Mesodermal cell (in vitro differentiated cells): ENCODE measurements around the gene LKAAEAR1.
A peak's percentile ranks its signal among the peaks of the same experiment; 100 is the strongest.

Experiments used
- H3K27ac ChIP-seq: 2 replicates; pipeline ENCODE4 v1.7.0; 2013; ENCODE audit warnings: mild to moderate bottlenecking, low read depth, low read length, moderate library complexity; ENCODE audit not compliant: severe bottlenecking
- H3K36me3 ChIP-seq: 2 replicates; pipeline ENCODE4 v1.7.1; 2013; ENCODE audit warnings: mild to moderate bottlenecking, low read length, moderate library complexity; ENCODE audit not compliant: control insufficient read depth, insufficient read depth
- H3K4me1 ChIP-seq: one replicate; pipeline ENCODE4 v1.7.1; 2013; ENCODE audit warnings: mild to moderate bottlenecking, low read length; ENCODE audit not compliant: insufficient read depth, control insufficient read depth, poor library complexity, severe bottlenecking
- H3K4me3 ChIP-seq: 2 replicates; pipeline ENCODE4 v1.7.0; 2013; ENCODE audit warnings: low read length, control low read depth, mild to moderate bottlenecking; ENCODE audit not compliant: insufficient read depth, poor library complexity, severe bottlenecking; ENCODE audit errors: extremely low read depth
- H3K9me3 ChIP-seq: 2 replicates; pipeline ENCODE4 v1.7.1; 2013; ENCODE audit warnings: mild to moderate bottlenecking, low read length, moderate library complexity; ENCODE audit not compliant: control insufficient read depth
- WGBS, 2 experiments: methylation state at CpG; one replicate each; pipeline ENCODE4 v1.1.5; 2013; ENCODE audit warnings: missing lambda C conversion rate in 2 of 2; ENCODE audit not compliant: insufficient coverage in 2 of 2; 5-methylcytosine and 5-hydroxymethylcytosine counted together

Gene LKAAEAR1

DNA sequence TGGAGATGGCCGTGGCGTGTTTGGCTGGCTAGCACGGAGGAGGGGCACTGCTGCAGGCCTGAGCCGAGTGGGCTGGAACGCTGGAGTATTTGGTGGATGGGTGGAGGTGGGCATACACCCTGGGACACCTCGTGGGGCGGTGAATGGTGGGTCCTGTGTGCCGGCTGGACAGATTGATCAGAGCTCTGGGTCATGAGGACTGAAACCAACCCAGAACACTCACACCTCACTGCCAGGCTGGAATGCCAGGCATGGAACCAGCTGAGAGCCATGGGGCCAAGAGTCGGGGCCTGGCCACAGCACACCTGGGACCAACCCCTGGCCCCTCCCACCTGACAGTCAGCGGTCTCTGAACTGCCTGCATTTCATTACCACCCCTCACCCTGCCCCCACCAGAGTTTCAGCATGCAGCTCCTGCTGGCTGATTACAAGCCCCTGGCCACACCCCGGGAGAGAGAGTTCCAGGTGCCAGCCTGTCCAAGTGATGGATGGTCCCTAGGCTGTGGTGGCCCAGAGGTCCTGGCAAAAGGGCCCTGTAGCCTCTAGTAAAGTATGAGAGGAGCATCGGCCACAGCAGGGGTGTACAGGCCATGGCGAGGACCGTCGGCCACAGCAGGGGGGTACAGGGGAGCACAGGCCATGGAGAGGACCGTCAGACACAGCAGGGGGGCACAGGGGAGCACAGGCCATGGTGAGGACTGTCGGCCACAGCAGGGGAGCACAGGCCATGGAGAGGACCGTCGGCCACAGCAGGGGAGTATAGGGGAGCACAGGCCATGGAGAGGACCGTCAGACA lies 19.9 kb upstream of the LKAAEAR1 start:
- no peaks in the 10 kb centered on the region for H3K36me3 ChIP-seq

DNA sequence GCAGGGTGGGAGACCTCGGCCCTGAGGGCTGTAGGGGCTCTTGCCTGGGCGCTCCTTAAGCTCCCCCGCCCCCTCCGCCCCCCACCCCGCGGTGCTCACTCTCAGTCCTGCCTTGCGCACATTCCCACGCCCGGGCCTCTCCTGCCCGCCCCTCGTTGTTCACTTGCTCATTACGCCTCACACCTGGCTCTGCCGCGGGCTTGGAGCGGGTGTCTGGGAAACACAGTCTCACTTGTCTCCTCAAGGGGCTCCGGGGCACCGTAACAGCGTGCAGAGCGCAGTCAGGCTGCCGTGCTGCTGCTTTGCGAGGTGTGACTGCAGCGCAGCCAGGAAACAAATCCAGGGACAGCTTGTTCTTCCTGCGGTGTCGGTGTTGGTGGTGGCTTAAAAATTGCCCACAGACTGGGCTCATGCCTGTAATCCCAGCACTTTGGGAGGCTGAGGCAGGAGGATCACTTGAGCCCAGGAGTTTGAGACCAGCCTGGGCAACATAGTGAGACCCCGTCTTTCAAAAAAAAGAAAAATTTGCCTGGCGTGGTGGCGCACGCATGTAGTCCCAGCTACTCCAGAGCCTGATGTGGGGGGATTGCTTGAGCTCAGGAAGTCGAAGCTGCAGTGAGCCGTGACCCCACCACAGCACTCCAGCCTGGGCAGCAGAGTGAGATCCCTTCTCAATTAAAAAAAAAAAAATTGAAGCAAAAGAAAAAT lies 18.6 kb upstream of the LKAAEAR1 start:
- H3K9me3 ChIP-seq: no peaks in the 10 kb centered on the region
- H3K27ac ChIP-seq: no peak overlapping the region
- H3K36me3 ChIP-seq: no peaks in the 10 kb centered on the region
- peak overlapping the region; percentile 44 for H3K4me3 ChIP-seq
- no peaks in the 10 kb centered on the region for H3K4me1 ChIP-seq
- 20 to 32% methylated on average over 17 to 20 of the region's 30 CpGs for WGBS, 2 experiments

More for the DNA sequence above, 19.9 kb upstream of the LKAAEAR1 start:
- Histone ChIP-seq H3K4me1 (no peaks in the 10 kb centered on the region), H3K27ac (no peak overlapping the region), H3K9me3 (no peaks in the 10 kb centered on the region), H3K4me3 (no peak overlapping the region)
- WGBS, 2 experiments: 81% methylated on average over 14 to 15 of the region's 20 CpGs

DNA sequence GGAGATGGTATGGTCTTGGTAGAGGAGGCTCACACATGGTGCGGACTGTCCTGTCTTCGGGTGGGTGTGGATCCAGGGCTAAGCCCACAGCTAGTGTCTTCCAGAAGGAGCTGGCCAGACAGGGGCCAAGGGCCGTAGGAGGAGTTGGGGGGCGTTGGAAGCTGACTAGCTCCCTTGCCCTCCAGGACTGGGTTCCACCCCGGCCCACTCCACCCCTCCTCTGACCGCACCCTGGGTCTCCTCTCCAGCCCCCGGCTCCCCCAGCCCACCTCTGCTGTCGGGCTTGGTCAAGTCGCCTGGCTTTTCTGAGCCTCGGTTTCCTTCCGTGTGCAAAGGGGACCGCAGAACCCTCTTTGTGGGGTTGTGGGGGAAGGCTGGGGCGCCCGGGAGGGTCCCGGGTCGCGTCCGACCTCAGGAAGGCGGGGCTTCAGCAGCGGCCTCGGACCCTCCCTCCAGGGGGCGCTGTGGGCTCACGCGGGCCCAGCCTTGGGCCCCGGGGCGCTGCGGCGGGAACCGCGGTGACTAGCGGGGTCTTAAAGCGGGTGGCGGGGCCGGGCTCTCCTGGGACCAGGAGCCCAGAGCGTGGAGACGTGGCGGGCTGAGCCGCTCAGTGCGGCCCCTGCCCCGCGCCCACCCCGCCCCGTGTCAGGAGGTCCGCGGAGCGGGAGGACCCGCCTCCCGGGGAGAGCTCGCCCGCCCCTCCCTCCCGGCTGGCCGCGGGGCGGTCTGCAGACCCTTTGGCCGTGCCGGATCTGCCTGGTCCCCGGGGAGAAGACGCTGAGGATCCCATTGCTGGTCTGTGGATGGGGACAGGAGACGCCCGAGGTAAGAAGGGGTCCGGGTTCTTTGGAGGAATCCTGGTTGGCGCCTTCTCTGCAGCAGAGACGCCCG lies 17.8 kb upstream of the LKAAEAR1 start:
- 11 to 16% methylated on average over 29 to 31 of the region's 64 CpGs for WGBS, 2 experiments
- no peak overlapping the region for H3K27ac ChIP-seq
- H3K4me3 ChIP-seq: peak overlapping the region; percentile 44
- H3K4me1 ChIP-seq: no peaks in the 10 kb centered on the region
- H3K36me3 ChIP-seq: no peaks in the 10 kb centered on the region
- H3K9me3 ChIP-seq: no peaks in the 10 kb centered on the region

DNA sequence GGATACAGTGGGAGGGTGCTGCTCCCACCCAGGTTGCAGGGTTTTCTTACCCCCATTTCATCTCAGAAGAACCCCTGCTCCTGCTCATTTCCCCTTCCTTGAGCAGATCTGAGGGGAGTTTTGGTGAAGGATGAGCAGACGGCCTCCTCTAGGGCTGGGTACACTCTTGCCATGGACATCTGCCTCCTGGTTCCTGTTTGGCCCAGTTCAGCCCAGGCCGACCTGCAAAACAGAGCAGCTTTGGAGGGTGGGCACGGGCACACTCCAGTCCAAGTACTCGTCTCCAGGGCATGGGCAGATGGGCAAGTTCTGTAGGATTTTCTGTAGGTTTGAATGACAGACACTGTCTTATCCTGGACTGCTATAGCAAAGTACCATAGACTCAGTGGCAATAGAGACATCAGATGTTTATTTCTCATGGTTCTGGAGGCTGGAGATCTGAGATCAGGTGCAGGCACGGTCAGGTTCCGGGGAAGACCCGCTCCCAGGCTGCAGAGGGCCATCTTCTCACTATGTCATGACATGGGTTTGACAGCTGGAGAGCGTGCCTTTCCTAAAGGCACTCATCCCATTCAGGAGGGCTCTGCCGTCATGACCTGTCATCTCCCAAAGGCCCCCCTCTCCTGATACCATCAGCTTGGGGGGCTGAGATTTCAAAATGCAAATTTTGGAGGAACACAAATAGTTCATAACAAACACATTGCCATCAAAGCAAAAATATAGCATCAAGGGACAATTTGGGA lies 16.9 kb upstream of the LKAAEAR1 start:
- H3K4me1 ChIP-seq: no peaks in the 10 kb centered on the region
- H3K9me3 ChIP-seq: no peaks in the 10 kb centered on the region
- 83 to 89% methylated on average over 8 of the region's 9 CpGs for WGBS, 2 experiments
- H3K4me3 ChIP-seq: no peak overlapping the region
- no peak overlapping the region for H3K27ac ChIP-seq
- H3K36me3 ChIP-seq: no peaks in the 10 kb centered on the region

DNA sequence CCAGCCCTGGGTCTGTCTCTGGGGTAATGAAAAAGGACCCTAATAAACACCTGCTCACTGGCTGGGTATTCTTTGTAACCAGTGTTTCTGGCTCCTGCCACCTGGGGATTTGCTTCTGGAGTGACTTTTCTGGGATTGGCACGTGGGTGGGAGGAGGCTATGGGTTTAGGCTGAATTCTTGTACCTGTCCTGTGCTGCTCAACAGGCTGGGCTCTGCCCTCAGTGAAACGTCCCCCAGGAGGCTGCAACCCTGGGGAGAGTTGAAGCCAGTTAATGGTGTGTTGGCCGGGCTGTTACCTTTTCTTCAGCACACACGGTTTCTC lies 16.3 kb upstream of the LKAAEAR1 start:
- Histone ChIP-seq H3K4me3 (no peak overlapping the region), H3K9me3 (no peaks in the 10 kb centered on the region), H3K27ac (no peak overlapping the region), H3K36me3 (no peaks in the 10 kb centered on the region), H3K4me1 (no peaks in the 10 kb centered on the region)
- WGBS, 2 experiments: 60 to 72% methylated on average over 1 to 2 of the region's 4 CpGs

DNA sequence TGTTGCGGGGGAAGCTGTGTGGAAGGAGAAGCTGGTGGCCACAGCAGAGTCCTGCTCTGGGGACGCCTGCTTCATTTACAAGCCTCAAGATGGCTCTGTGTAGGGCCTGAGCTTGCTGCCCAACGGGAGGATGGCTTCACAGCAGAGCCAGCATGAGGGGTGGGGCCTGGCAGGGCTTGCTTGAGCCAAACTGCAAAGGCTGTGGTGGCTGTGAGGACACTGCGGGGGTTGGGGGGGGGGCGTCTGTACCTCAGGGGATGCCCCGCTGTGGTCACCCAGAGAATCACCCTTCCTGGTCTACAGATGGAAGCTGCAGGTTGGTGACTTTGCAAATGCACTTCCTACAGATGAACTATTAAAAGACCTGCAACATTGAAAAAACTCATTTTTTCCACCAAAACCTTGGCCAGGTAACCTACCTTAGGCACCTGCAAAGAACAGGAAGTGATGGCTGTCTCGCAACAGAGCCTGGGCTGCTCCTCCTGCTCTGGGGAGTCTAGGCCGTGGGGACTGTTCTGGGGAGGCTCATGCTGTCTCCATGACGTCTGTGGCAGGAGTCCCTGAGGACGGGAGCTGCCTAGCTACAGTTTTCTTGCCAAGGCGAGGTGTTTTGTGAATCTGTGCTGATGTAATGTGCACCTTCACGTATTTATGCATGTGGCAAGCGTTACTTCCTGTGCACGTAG lies 15.8 kb upstream of the LKAAEAR1 start:
- H3K27ac ChIP-seq: no peak overlapping the region
- H3K4me3 ChIP-seq: no peak overlapping the region
- H3K4me1 ChIP-seq: no peaks in the 10 kb centered on the region
- H3K36me3 ChIP-seq: no peaks in the 10 kb centered on the region
- no peaks in the 10 kb centered on the region for H3K9me3 ChIP-seq
- WGBS, 2 experiments: 81 to 84% methylated on average over 11 to 12 of the region's 14 CpGs

DNA sequence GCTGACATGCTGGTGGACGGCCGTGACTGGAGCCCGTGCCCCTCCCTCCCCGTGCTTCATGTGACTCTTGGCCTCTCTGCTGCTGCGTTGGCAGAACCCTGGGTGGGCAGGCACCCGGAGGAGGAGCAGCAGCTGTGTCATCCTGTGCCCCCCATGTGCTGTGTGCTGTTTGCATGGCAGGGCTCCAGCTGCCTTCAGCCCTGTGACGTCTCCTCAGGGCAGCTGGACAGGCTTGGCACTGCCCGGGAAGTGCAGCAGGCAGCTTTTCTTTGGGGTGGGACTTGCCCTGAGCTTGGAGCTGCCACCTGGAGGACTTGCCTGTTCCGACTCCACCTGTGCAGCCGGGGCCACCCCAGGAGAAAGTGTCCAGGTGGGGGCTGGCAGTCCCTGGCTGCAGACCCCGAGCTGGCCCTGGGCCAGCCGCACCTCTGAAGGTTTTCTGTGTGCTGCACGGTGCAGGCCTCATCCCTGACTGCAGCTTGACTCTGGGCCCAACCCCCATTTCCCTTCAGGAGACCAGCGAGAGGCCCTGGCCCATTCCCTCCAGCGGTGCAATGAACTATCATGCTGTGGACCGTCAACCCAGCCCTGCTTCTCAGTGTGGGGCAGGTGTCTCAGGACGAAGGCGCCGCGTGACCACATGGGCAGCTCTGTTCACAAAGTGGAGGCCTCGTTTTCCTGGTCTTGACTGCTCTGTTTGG lies 15.0 kb upstream of the LKAAEAR1 start:
- WGBS, 2 experiments: 86 to 91% methylated on average over 15 to 20 of the region's 21 CpGs
- Histone ChIP-seq H3K36me3 (no peaks in the 10 kb centered on the region), H3K4me3 (no peak overlapping the region), H3K9me3 (no peaks in the 10 kb centered on the region), H3K4me1 (no peaks in the 10 kb centered on the region), H3K27ac (no peak overlapping the region)

DNA sequence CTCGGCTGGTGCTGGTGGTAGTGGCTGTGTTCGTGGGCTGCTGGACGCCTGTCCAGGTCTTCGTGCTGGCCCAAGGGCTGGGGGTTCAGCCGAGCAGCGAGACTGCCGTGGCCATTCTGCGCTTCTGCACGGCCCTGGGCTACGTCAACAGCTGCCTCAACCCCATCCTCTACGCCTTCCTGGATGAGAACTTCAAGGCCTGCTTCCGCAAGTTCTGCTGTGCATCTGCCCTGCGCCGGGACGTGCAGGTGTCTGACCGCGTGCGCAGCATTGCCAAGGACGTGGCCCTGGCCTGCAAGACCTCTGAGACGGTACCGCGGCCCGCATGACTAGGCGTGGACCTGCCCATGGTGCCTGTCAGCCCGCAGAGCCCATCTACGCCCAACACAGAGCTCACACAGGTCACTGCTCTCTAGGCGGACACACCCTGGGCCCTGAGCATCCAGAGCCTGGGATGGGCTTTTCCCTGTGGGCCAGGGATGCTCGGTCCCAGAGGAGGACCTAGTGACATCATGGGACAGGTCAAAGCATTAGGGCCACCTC lies 14.3 kb upstream of the LKAAEAR1 start:
- 93 to 94% methylated on average over 28 of the region's 28 CpGs for WGBS, 2 experiments
- Histone ChIP-seq H3K4me3 (no peak overlapping the region), H3K27ac (no peak overlapping the region), H3K4me1 (no peaks in the 10 kb centered on the region), H3K36me3 (no peaks in the 10 kb centered on the region), H3K9me3 (no peaks in the 10 kb centered on the region)

DNA sequence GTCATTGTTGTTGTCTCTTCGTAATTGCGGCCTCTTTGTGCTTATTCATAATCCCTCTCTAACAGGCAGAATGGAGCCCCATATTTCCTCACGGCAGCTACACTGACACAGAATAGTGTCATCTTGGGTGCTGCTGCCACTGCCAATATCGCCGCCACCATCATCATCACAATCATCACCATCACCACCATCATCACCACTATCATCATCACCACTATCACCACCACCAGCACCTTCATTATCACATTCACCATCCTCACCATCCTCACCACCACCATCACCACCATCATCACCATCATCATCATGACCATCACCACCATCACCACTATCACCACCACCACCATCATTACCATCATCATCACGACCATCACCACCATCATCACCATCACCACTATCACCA lies 12.3 kb upstream of the LKAAEAR1 start:
- no peaks in the 10 kb centered on the region for H3K9me3 ChIP-seq
- H3K4me1 ChIP-seq: no peaks in the 10 kb centered on the region
- WGBS, 2 experiments: 73 to 75% methylated on average over 6 of the region's 6 CpGs
- H3K36me3 ChIP-seq: no peaks in the 10 kb centered on the region
- no peak overlapping the region for H3K4me3 ChIP-seq
- no peak overlapping the region for H3K27ac ChIP-seq
